GM12875 (cell line): Measurements from ENCODE around the gene SEMA3A.

Experiments used
- H3K4me3 ChIP-seq: one replicate; pipeline ENCODE4 v1.5.1; 2011; ENCODE audit warnings: low read depth, low read length, control low read depth
- TF ChIP-seq, protein P1 (sequence below): IDR thresholded peaks from 2 replicates; pipeline ENCODE4 v1.5.1; 2011; ENCODE audit warnings: low read depth, mild to moderate bottlenecking, control low read depth, inconsistent platforms, low read length, moderate library complexity, borderline replicate concordance; ENCODE audit not compliant: insufficient read depth

SEMA3A gene

GRCh38 chr7:84210301-84210700 is 15.7 kb upstream of the SEMA3A start:
- TF ChIP-seq, protein P1, sequence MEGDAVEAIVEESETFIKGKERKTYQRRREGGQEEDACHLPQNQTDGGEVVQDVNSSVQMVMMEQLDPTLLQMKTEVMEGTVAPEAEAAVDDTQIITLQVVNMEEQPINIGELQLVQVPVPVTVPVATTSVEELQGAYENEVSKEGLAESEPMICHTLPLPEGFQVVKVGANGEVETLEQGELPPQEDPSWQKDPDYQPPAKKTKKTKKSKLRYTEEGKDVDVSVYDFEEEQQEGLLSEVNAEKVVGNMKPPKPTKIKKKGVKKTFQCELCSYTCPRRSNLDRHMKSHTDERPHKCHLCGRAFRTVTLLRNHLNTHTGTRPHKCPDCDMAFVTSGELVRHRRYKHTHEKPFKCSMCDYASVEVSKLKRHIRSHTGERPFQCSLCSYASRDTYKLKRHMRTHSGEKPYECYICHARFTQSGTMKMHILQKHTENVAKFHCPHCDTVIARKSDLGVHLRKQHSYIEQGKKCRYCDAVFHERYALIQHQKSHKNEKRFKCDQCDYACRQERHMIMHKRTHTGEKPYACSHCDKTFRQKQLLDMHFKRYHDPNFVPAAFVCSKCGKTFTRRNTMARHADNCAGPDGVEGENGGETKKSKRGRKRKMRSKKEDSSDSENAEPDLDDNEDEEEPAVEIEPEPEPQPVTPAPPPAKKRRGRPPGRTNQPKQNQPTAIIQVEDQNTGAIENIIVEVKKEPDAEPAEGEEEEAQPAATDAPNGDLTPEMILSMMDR, result no peak
- H3K4me3 ChIP-seq, result no peak overlapping the region

DNA sequence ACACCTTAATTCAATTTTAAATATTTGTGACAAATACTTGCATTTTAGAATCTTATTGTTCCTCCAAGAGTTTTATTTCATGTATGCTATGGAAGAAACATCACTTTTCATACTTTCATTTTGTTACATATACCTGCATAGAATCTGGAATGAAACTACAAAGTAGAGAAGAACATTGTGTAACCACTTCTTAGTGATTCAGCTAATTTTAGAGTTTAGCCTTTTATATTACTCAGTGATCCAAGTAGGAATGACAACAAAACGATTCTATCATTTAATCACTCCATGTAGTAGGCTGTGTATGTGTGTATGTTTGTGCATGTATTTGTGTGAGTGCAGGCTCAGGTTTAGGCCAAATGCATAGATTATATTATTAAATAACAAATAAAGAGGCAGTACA is 14.4 kb upstream of the SEMA3A start:
- TF ChIP-seq, protein P1, result no peak

GRCh38 chr7:84207615-84208014 is 13.0 kb upstream of the SEMA3A start:
- TF ChIP-seq, protein P1, result no peak
- H3K4me3 ChIP-seq, result no peak overlapping the region

More for the DNA sequence above, 14.4 kb upstream of the SEMA3A start:
- no peak overlapping the region for H3K4me3 ChIP-seq

- no peak overlapping the region for H3K4me3 ChIP-seq
- TF ChIP-seq, protein P1, result no peak
Observed at GRCh38 chr7:84207025-84207424, 12.4 kb upstream of the SEMA3A start.

GRCh38 chr7:84204655-84205054 is 10.1 kb upstream of the SEMA3A start:
- TF ChIP-seq, protein P1, result no peak
- H3K4me3 ChIP-seq, result no peak overlapping the region

GRCh38 chr7:84202855-84203254 is 8.3 kb upstream of the SEMA3A start:
- TF ChIP-seq, protein P1, result no peak
- no peak overlapping the region for H3K4me3 ChIP-seq

DNA sequence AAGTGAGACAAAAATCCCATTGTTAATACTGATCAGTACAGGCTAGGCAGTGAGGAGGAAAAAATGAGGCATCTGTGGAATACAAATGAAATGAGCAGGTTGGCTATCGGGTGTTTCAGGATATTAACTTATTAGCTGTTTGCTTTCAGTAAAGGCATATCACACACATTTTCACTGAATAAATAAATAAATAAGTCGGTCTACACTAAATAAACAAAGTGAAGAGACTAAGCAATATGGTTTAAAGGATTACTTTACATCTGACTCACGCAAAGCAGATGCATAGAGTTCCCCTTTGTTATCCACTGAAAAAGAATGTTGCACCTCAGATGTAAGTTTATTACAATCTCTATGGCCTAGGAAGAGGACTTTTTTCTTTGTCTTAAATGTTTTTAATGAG is 6.3 kb upstream of the SEMA3A start:
- H3K4me3 ChIP-seq, result no peak overlapping the region
- TF ChIP-seq, protein P1, result no peak
